Activated CD8-positive, alpha-beta T cell treated with anti-CD3 and anti-CD28 coated beads for 36 hours (primary cell): Measurements from ENCODE around the gene CNRIP1. TPM values are rescaled to one million over a fixed set of nuclear protein-coding genes. Genes with fewer than 3 reads are reported as not detected.

Experiments
- ATAC-seq: fragments of 200-7000 bp; cut with Tn5 transposase; one replicate; pipeline ENCODE4 v1.10.0; 2021; ENCODE audit warnings: mild to moderate bottlenecking, moderate library complexity
- CTCF ChIA-PET: fragments of 350-600 bp; sonication (Branson Sonifier 250); formaldehyde crosslinking; loops from one replicate; lab custom pipeline; 2021; ENCODE audit warnings: antibody characterized with exemption; lab: Charles Lee
- POLR2A ChIA-PET: fragments of 350-600 bp; sonication (Branson Sonifier 250); formaldehyde crosslinking; loops from one replicate; lab custom pipeline; 2021; ENCODE audit warnings: antibody characterized with exemption; lab: Charles Lee
- DNase-seq: peaks from one replicate; pipeline ENCODE4 v3.0.0-alpha.2; 2020
- H3K27ac Mint-ChIP-seq: one replicate; pipeline ENCODE4 v1.8.0; 2021; ENCODE audit warnings: mild to moderate bottlenecking, mixed read lengths
- H3K27me3 Mint-ChIP-seq: one replicate; pipeline ENCODE4 v1.8.0; 2021; ENCODE audit warnings: mixed read lengths
- H3K36me3 Mint-ChIP-seq: one replicate; pipeline ENCODE4 v1.8.0; 2021; ENCODE audit warnings: low read depth, mixed read lengths
- H3K4me1 Mint-ChIP-seq: one replicate; pipeline ENCODE4 v1.8.0; 2021; ENCODE audit warnings: low read depth, mixed read lengths
- H3K4me3 Mint-ChIP-seq: one replicate; pipeline ENCODE4 v1.8.0; 2021; ENCODE audit warnings: mild to moderate bottlenecking, moderate library complexity, mixed read lengths
- H3K9me3 Mint-ChIP-seq: one replicate; pipeline ENCODE4 v1.8.0; 2021; ENCODE audit warnings: mixed read lengths
- intact Hi-C: fragments of 100-400 bp; cut with micrococcal nuclease; formaldehyde crosslinking; loops from one replicate; pipeline ENCODE4 v1.10.0; 2022
- total RNA-seq, 2 experiments: library from RNA; stranded (reverse); gene quantifications; one replicate each; pipeline ENCODE4 v1.2.3, GENCODE V29; 2021
- TF ChIP-seq, protein P1 (sequence below): fragments of 200-600 bp; IDR thresholded peaks from one replicate; pipeline ENCODE4 v1.8.0; 2022; ENCODE audit warnings: antibody characterized with exemption, mild to moderate bottlenecking

The CNRIP1 gene
- total RNA-seq, 2 experiments from 2014 or later = not detected

DNA sequence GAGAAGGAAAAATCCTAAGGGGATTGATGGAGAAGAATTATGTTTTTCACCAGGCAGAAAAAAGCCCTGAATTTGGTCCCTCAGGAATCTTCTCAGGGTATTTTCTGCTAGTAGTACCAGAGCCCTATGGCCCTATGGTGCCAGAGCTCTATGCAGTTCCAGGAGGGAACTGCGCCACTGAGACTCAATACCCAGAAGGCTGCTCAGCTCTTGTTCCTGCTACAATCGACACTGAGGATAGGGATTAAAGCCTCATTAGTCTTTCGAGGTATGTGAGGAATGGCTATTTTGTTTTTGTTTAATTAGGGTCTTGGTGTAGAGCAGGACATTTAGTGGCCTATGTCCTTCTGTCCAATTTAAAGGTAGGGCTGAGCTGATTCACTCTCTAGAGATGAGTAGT is 45.7 kb downstream of the CNRIP1 start:
- ChIA-PET CTCF (interaction anchor here (1.2 kb wide), 1 partner anchor 8 kb away, joined by 8 read pairs; no protein-coding TSS in a partner anchor), POLR2A (no interaction called here)
- Mint-ChIP-seq H3K36me3 (no peaks in the 10 kb centered on the region), H3K27me3 (peaks cover 12% of the 10 kb centered on the region), H3K4me1 (no peaks in the 10 kb centered on the region), H3K27ac (no peak overlapping the region), H3K9me3 (no peaks in the 10 kb centered on the region), H3K4me3 (no peak overlapping the region)
- no peak for DNase-seq
- intact Hi-C loops = no loop called here
- TF ChIP-seq, protein P1, sequence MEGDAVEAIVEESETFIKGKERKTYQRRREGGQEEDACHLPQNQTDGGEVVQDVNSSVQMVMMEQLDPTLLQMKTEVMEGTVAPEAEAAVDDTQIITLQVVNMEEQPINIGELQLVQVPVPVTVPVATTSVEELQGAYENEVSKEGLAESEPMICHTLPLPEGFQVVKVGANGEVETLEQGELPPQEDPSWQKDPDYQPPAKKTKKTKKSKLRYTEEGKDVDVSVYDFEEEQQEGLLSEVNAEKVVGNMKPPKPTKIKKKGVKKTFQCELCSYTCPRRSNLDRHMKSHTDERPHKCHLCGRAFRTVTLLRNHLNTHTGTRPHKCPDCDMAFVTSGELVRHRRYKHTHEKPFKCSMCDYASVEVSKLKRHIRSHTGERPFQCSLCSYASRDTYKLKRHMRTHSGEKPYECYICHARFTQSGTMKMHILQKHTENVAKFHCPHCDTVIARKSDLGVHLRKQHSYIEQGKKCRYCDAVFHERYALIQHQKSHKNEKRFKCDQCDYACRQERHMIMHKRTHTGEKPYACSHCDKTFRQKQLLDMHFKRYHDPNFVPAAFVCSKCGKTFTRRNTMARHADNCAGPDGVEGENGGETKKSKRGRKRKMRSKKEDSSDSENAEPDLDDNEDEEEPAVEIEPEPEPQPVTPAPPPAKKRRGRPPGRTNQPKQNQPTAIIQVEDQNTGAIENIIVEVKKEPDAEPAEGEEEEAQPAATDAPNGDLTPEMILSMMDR = no peak
- no peak for ATAC-seq

DNA sequence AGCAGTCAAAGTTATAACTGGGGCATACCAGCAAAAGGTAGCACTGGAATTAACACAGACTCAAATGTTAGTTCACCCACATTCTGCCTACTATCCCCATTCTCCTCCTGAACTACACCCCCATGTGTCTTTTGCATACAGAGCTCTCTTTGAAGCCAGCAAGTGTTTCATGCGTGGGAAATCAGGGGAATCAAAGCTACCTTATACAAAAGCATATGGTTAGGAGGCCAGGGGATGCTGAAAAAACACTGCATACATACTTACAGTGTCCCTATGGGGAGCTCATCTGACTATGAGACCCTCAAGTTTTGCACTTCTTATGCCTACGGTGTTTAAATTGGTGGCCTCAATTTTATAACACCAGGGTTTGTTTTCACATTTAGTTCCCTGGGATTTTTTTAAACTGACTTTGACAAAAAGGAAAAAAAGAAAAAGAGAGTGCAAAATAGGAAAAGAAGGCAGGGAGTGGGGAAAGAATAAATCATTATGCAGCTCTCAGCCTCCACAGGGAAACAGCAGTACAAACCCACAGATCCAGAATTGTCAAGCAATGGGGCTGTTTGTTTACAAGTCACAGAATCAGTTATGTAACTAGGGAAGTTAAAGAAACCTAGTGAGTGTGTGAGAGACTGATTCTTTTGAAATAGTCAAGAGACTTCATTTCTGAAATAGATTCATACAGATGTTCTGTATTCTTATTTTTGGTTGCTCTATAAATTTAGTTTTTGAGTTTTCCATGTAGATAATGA is 47.3 kb downstream of the CNRIP1 start:
- Mint-ChIP-seq H3K9me3 (no peaks in the 10 kb centered on the region), H3K36me3 (no peaks in the 10 kb centered on the region), H3K4me1 (no peaks in the 10 kb centered on the region), H3K4me3 (no peak overlapping the region), H3K27me3 (peaks cover 9% of the 10 kb centered on the region), H3K27ac (no peak overlapping the region)
- no peak for ATAC-seq
- intact Hi-C loops = no loop called here
- TF ChIP-seq, protein P1 = no peak
- DNase-seq = no peak
- POLR2A ChIA-PET = no interaction called here
- CTCF ChIA-PET = interaction anchor here (1.1 to 3.0 kb wide), 3 partner anchors 10 to 150 kb away, joined by 3 to 14 read pairs (median 3); no protein-coding TSS in a partner anchor

DNA sequence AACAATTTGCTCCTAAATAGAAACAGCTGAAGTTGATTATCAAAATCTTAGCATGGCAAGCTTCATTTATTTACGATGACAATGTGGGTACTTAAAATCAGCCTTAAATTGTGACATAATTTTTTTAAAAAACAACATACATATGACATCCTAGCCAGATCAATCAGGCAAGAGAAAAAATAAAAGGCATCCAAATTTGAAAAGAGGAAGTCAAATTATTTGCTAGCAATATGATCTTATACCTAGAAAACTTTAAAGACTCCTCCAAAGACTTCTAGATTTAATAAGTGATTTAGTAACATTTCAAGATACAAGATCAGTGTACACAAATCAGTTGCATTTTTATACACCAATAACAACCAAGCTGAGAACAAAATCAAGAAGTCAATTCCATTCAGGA is 53.1 kb downstream of the CNRIP1 start:
- ChIA-PET CTCF (no interaction called here), POLR2A (interaction anchor here (0.6 kb wide), 1 partner anchor 78 kb away, joined by 3 read pairs; no protein-coding TSS in a partner anchor)
- TF ChIP-seq, protein P1 = no peak
- H3K9me3 Mint-ChIP-seq = no peaks in the 10 kb centered on the region
- intact Hi-C loops = no loop called here
- no peak for DNase-seq
- no peaks in the 10 kb centered on the region for H3K4me1 Mint-ChIP-seq
- no peak overlapping the region for H3K4me3 Mint-ChIP-seq
- peaks cover 2% of the 10 kb centered on the region for H3K27me3 Mint-ChIP-seq
- no peak overlapping the region for H3K27ac Mint-ChIP-seq
- H3K36me3 Mint-ChIP-seq = no peaks in the 10 kb centered on the region
- no peak for ATAC-seq

DNA sequence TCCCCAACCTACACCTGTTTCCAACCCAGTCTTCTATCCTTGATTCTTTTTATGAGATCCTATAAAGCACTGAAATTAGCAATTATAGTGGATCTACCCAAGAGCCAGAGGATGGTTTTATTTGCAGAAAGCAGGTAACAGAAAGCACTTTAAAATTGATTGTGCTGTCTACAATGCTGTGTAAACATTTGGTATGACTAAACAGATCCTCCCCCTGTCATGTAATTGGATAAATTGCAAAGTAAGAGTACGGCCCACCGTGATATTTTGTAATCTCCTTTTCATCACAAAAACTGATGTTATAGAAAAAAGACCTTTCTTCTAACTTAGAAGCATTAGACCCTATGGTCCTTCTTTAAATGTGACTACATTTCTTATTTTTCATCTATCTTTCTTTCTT is 56.1 kb downstream of the CNRIP1 start:
- POLR2A ChIA-PET = no interaction called here
- Mint-ChIP-seq H3K9me3 (no peaks in the 10 kb centered on the region), H3K4me1 (no peaks in the 10 kb centered on the region), H3K27me3 (peaks cover 2% of the 10 kb centered on the region), H3K27ac (no peak overlapping the region), H3K36me3 (no peaks in the 10 kb centered on the region), H3K4me3 (no peak overlapping the region)
- no peak for ATAC-seq
- TF ChIP-seq, protein P1 = no peak
- DNase-seq = no peak
- intact Hi-C loops = no loop called here
- CTCF ChIA-PET = interaction anchor here (1.0 kb wide), 1 partner anchor 19 kb away, joined by 3 read pairs; no protein-coding TSS in a partner anchor

DNA sequence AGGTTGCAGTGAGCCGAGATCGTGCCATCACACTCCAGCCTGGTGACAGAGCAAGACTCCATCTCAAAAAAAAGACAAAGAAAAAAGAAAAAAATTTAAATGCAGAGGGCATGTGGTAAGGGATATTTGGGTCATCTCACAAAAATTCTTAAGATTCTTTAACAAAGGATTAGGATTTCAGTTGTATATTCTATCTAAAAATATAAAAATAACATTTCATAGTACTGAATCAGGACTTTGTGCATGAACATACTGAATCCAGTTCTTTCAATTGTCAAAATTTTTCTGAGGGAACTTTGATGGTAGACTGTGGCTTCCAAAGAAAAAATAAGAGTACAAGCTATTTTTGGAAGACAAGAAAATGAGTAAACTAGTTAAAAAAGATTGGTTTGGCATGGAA is 60.9 kb downstream of the CNRIP1 start:
- TF ChIP-seq, protein P1 = no peak
- no peak overlapping the region for H3K27ac Mint-ChIP-seq
- H3K27me3 Mint-ChIP-seq = no peaks in the 10 kb centered on the region
- no peak overlapping the region for H3K4me3 Mint-ChIP-seq
- no peak for DNase-seq
- ChIA-PET CTCF (interaction anchor here (1.9 kb wide), 1 partner anchor 137 kb away, joined by 5 read pairs; no protein-coding TSS in a partner anchor), POLR2A (no interaction called here)
- no peak for ATAC-seq
- intact Hi-C loops = no loop called here
- peaks cover 25% of the 10 kb centered on the region for H3K4me1 Mint-ChIP-seq
- no peaks in the 10 kb centered on the region for H3K9me3 Mint-ChIP-seq
- H3K36me3 Mint-ChIP-seq = no peaks in the 10 kb centered on the region
